ENCODE measurements around the gene DEFB112.
A peak's percentile ranks its signal among the peaks of the same experiment; 100 is the strongest.

Gene DEFB112

GRCh38 chr6:50049829-50050228 is at the start of gene DEFB112:
Gene DEFB112 (minus strand): TSS chr6:50049929. CDS start chr6:50049869, 60 bp downstream.
- FAIRE-seq: no peak

GRCh38 chr6:50098641-50098993 is 48.9 kb upstream of the DEFB112 start:
- FAIRE-seq: no peak

GRCh38 chr6:50097966-50098640 is 48.4 kb upstream of the DEFB112 start:
- no peak for FAIRE-seq

- FAIRE-seq: no peak
Observed at GRCh38 chr6:50096296-50096695, 46.6 kb upstream of the DEFB112 start.

GRCh38 chr6:50093938-50094272 is 44.2 kb upstream of the DEFB112 start:
- FAIRE-seq: no peak

- no peak for FAIRE-seq
Observed at GRCh38 chr6:50093116-50093937, 43.6 kb upstream of the DEFB112 start.

- peak; percentile 8 for FAIRE-seq
Observed at GRCh38 chr6:50091641-50092040, 41.9 kb upstream of the DEFB112 start.

GRCh38 chr6:50089911-50090310 is 40.2 kb upstream of the DEFB112 start:
- FAIRE-seq: no peak

- FAIRE-seq: no peak
Observed at GRCh38 chr6:50087231-50087954, 37.7 kb upstream of the DEFB112 start.

- no peak for FAIRE-seq
Observed at GRCh38 chr6:50077385-50077784, 27.7 kb upstream of the DEFB112 start.

- FAIRE-seq: no peak
Observed at GRCh38 chr6:50076431-50076830, 26.7 kb upstream of the DEFB112 start.

GRCh38 chr6:50071921-50072320 is 22.2 kb upstream of the DEFB112 start:
- FAIRE-seq: no peak

- no peak for FAIRE-seq
Observed at GRCh38 chr6:50070101-50070500, 20.4 kb upstream of the DEFB112 start.

GRCh38 chr6:50062051-50062450 is 12.3 kb upstream of the DEFB112 start:
- FAIRE-seq: peak; percentile 8

GRCh38 chr6:50056242-50056641 is 6.5 kb upstream of the DEFB112 start:
- FAIRE-seq: no peak

- FAIRE-seq: no peak
Observed at GRCh38 chr6:50047026-50047425, 2.7 kb downstream of the DEFB112 start.

GRCh38 chr6:50030777-50031562 is 18.8 kb downstream of the DEFB112 start:
- no peak for FAIRE-seq

- no peak for FAIRE-seq
Observed at GRCh38 chr6:50030350-50030749, 19.4 kb downstream of the DEFB112 start.

GRCh38 chr6:50025258-50025657 is 24.5 kb downstream of the DEFB112 start:
- no peak for FAIRE-seq

- no peak for FAIRE-seq
Observed at GRCh38 chr6:50021894-50022293, 27.8 kb downstream of the DEFB112 start, which contains the start of gene DEFB110. Gene DEFB110 (minus strand): TSS chr6:50021994. CDS start chr6:50021935, 59 bp downstream.

GRCh38 chr6:50007819-50008218 is 41.9 kb downstream of the DEFB112 start:
- FAIRE-seq: no peak

GRCh38 chr6:50003139-50003538 is 46.6 kb downstream of the DEFB112 start:
- no peak for FAIRE-seq

GRCh38 chr6:49995278-49995677 is 54.5 kb downstream of the DEFB112 start:
- peak; percentile 15 for FAIRE-seq
